ENCODE results near the gene GMDS.

Gene GMDS

GRCh38 chr6:2259002-2259494, 13.6 kb upstream of the GMDS start:
- no peak for DNase-seq (ENCODE audit: insufficient read length)
- no peak for FAIRE-seq
- TF ChIP-seq POLR2A (IDR thresholded peaks at IDR 0.05; ENCODE audit: low read depth, low read length) (no peak), POLR2AphosphoS5 (IDR thresholded peaks at IDR 0.05; ENCODE audit: low read depth, low read length) (no peak), TAF1 (IDR thresholded peaks at IDR 0.05; ENCODE audit: borderline replicate concordance, low read depth, low read length) (no peak)

- no peak for DNase-seq (ENCODE audit: insufficient read length)
- FAIRE-seq, result no peak
- TF ChIP-seq POLR2A (IDR thresholded peaks at IDR 0.05; ENCODE audit: low read depth, low read length), result no peak
- TF ChIP-seq TAF1 (IDR thresholded peaks at IDR 0.05; ENCODE audit: borderline replicate concordance, low read depth, low read length), result no peak
- no peak for TF ChIP-seq POLR2AphosphoS5 (IDR thresholded peaks at IDR 0.05; ENCODE audit: low read depth, low read length)
Measured at GRCh38 chr6:2258112-2258511, 12.7 kb upstream of the GMDS start.

GRCh38 chr6:2257363-2257762, 12.0 kb upstream of the GMDS start:
- no peak for FAIRE-seq
- no peak for DNase-seq (ENCODE audit: insufficient read length)
- TF ChIP-seq POLR2AphosphoS5 (IDR thresholded peaks at IDR 0.05; ENCODE audit: low read depth, low read length), result no peak
- no peak for TF ChIP-seq POLR2A (IDR thresholded peaks at IDR 0.05; ENCODE audit: low read depth, low read length)
- no peak for TF ChIP-seq TAF1 (IDR thresholded peaks at IDR 0.05; ENCODE audit: borderline replicate concordance, low read depth, low read length)

GRCh38 chr6:2254747-2255146, 9.3 kb upstream of the GMDS start:
- FAIRE-seq, result no peak
- no peak for DNase-seq (ENCODE audit: insufficient read length)
- TF ChIP-seq POLR2A (IDR thresholded peaks at IDR 0.05; ENCODE audit: low read depth, low read length) (no peak), POLR2AphosphoS5 (IDR thresholded peaks at IDR 0.05; ENCODE audit: low read depth, low read length) (no peak), TAF1 (IDR thresholded peaks at IDR 0.05; ENCODE audit: borderline replicate concordance, low read depth, low read length) (no peak)

GRCh38 chr6:2249126-2249525, 3.7 kb upstream of the GMDS start:
- no peak for TF ChIP-seq TAF1 (IDR thresholded peaks at IDR 0.05; ENCODE audit: borderline replicate concordance, low read depth, low read length)
- TF ChIP-seq POLR2A (IDR thresholded peaks at IDR 0.05; ENCODE audit: low read depth, low read length), result no peak
- TF ChIP-seq POLR2AphosphoS5 (IDR thresholded peaks at IDR 0.05; ENCODE audit: low read depth, low read length), result no peak

GRCh38 chr6:2247664-2248063, 2.3 kb upstream of the GMDS start:
- TF ChIP-seq TAF1 (IDR thresholded peaks at IDR 0.05; ENCODE audit: borderline replicate concordance, low read depth, low read length) (no peak), POLR2A (IDR thresholded peaks at IDR 0.05; ENCODE audit: low read depth, low read length) (no peak), POLR2AphosphoS5 (IDR thresholded peaks at IDR 0.05; ENCODE audit: low read depth, low read length) (no peak)
- FAIRE-seq (no peak), DNase-seq (ENCODE audit: insufficient read length) (no peak)

More at GRCh38 chr6:2249126-2249525, 3.7 kb upstream of the GMDS start:
- DNase-seq (ENCODE audit: insufficient read length) (no peak), FAIRE-seq (no peak)

GRCh38 chr6:2245877-2246863, 765 bp upstream of the GMDS start:
- peak; percentile 9 for FAIRE-seq

GRCh38 chr6:2244261-2245102, 923 bp downstream of the GMDS start:
- FAIRE-seq, result no peak
- no peak for DNase-seq (ENCODE audit: insufficient read length)
- TF ChIP-seq POLR2A (IDR thresholded peaks at IDR 0.05; ENCODE audit: low read depth, low read length), result no peak
- TF ChIP-seq TAF1 (IDR thresholded peaks at IDR 0.05; ENCODE audit: borderline replicate concordance, low read depth, low read length), result no peak
- no peak for TF ChIP-seq POLR2AphosphoS5 (IDR thresholded peaks at IDR 0.05; ENCODE audit: low read depth, low read length)

More at GRCh38 chr6:2245877-2246863, 765 bp upstream of the GMDS start:
- DNase-seq (ENCODE audit: insufficient read length), result no peak
- TF ChIP-seq TAF1 (IDR thresholded peaks at IDR 0.05; ENCODE audit: borderline replicate concordance, low read depth, low read length), result no peak
- no peak for TF ChIP-seq POLR2A (IDR thresholded peaks at IDR 0.05; ENCODE audit: low read depth, low read length)
- TF ChIP-seq POLR2AphosphoS5 (IDR thresholded peaks at IDR 0.05; ENCODE audit: low read depth, low read length), result no peak

- DNase-seq (ENCODE audit: insufficient read length) (no peak), FAIRE-seq (no peak)
- TF ChIP-seq POLR2A (IDR thresholded peaks at IDR 0.05; ENCODE audit: low read depth, low read length) (no peak), TAF1 (IDR thresholded peaks at IDR 0.05; ENCODE audit: borderline replicate concordance, low read depth, low read length) (no peak), POLR2AphosphoS5 (IDR thresholded peaks at IDR 0.05; ENCODE audit: low read depth, low read length) (no peak)
Measured at GRCh38 chr6:2242311-2242710, 3.1 kb downstream of the GMDS start.

GRCh38 chr6:2240961-2241360, 4.4 kb downstream of the GMDS start:
- no peak for DNase-seq (ENCODE audit: insufficient read length)
- TF ChIP-seq POLR2A (IDR thresholded peaks at IDR 0.05; ENCODE audit: low read depth, low read length) (no peak), POLR2AphosphoS5 (IDR thresholded peaks at IDR 0.05; ENCODE audit: low read depth, low read length) (no peak)
- no peak for FAIRE-seq

GRCh38 chr6:2237001-2237400, 8.4 kb downstream of the GMDS start:
- DNase-seq (ENCODE audit: insufficient read length), result no peak
- TF ChIP-seq POLR2A (IDR thresholded peaks at IDR 0.05; ENCODE audit: low read depth, low read length) (no peak), TAF1 (IDR thresholded peaks at IDR 0.05; ENCODE audit: borderline replicate concordance, low read depth, low read length) (no peak), POLR2AphosphoS5 (IDR thresholded peaks at IDR 0.05; ENCODE audit: low read depth, low read length) (no peak)
- no peak for FAIRE-seq

All from GM12892 (cell line).